ENCODE measurements around the gene PFDN2. TPM values are rescaled to one million over a fixed set of nuclear protein-coding genes. Genes with fewer than 3 reads are reported as not detected.

PFDN2 gene
- total RNA-seq, 1 donor from 2014 or later: 90.0 TPM

- no peak for DNase-seq (ENCODE audit: low read depth, low spot score)
- Mint-ChIP-seq H3K4me1 (peaks cover 41% of the 10 kb centered on the region), H3K27me3 (ENCODE audit: low read depth) (no peaks in the 10 kb centered on the region), H3K27ac (ENCODE audit: unreplicated experiment) (no peak overlapping the region), H3K36me3 (ENCODE audit: low read depth) (no peaks in the 10 kb centered on the region), H3K9me3 (no peaks in the 10 kb centered on the region), H3K4me3 (no peak overlapping the region)
- no peak for TF ChIP-seq CTCF (conservative IDR thresholded peaks at IDR 0.05)
Measured at GRCh38 chr1:161076410-161076809, 41.4 kb downstream of the PFDN2 start.

- Mint-ChIP-seq H3K9me3 (no peaks in the 10 kb centered on the region), H3K4me1 (peaks cover 29% of the 10 kb centered on the region), H3K4me3 (no peak overlapping the region), H3K27ac (ENCODE audit: unreplicated experiment) (no peak overlapping the region), H3K27me3 (ENCODE audit: low read depth) (no peaks in the 10 kb centered on the region), H3K36me3 (ENCODE audit: low read depth) (no peaks in the 10 kb centered on the region)
- DNase-seq (ENCODE audit: low read depth, low spot score): no peak
- no peak for TF ChIP-seq CTCF (conservative IDR thresholded peaks at IDR 0.05)
Measured at GRCh38 chr1:161074676-161075368, 43.0 kb downstream of the PFDN2 start.

- Mint-ChIP-seq H3K36me3 (ENCODE audit: low read depth) (no peaks in the 10 kb centered on the region), H3K9me3 (no peaks in the 10 kb centered on the region), H3K27ac (ENCODE audit: unreplicated experiment) (peak overlapping the region; percentile 72), H3K4me1 (peaks cover 24% of the 10 kb centered on the region), H3K27me3 (ENCODE audit: low read depth) (no peaks in the 10 kb centered on the region), H3K4me3 (no peak overlapping the region)
- no peak for TF ChIP-seq CTCF (conservative IDR thresholded peaks at IDR 0.05)
- no peak for DNase-seq (ENCODE audit: low read depth, low spot score)
Measured at GRCh38 chr1:161073474-161074121, 44.2 kb downstream of the PFDN2 start.

- DNase-seq (ENCODE audit: low read depth, low spot score): peak; percentile 37
- peaks cover 3% of the 10 kb centered on the region for H3K27me3 Mint-ChIP-seq (ENCODE audit: low read depth)
- no peaks in the 10 kb centered on the region for H3K9me3 Mint-ChIP-seq
- no peak for TF ChIP-seq CTCF (conservative IDR thresholded peaks at IDR 0.05)
- no peak overlapping the region for H3K4me3 Mint-ChIP-seq
- peaks cover 24% of the 10 kb centered on the region for H3K4me1 Mint-ChIP-seq
- H3K27ac Mint-ChIP-seq (ENCODE audit: unreplicated experiment): peak overlapping the region; percentile 99
- H3K36me3 Mint-ChIP-seq (ENCODE audit: low read depth): no peaks in the 10 kb centered on the region
Measured at GRCh38 chr1:161072751-161073449, 44.9 kb downstream of the PFDN2 start.

- Mint-ChIP-seq H3K27ac (ENCODE audit: unreplicated experiment) (no peak overlapping the region), H3K27me3 (ENCODE audit: low read depth) (peaks cover 7% of the 10 kb centered on the region), H3K36me3 (ENCODE audit: low read depth) (no peaks in the 10 kb centered on the region), H3K9me3 (no peaks in the 10 kb centered on the region), H3K4me1 (peaks cover 24% of the 10 kb centered on the region), H3K4me3 (peak overlapping the region; percentile 31)
- peak; percentile 72 for TF ChIP-seq CTCF (conservative IDR thresholded peaks at IDR 0.05)
- peak; percentile 33 for DNase-seq (ENCODE audit: low read depth, low spot score)
Measured at GRCh38 chr1:161071886-161072371, 45.9 kb downstream of the PFDN2 start.

All from neural crest cell (in vitro differentiated cells).